Esophagus muscularis mucosa (tissue), 4 donors: ENCODE measurements around the gene SLFN5. TPM values are rescaled to one million over a fixed set of nuclear protein-coding genes. Genes with fewer than 3 reads are reported as not detected.

ENCODE experiments used
- DNase-seq: peaks from one replicate; pipeline ENCODE4 v3.0.0-alpha.2; 2017; ENCODE audit errors: extremely low spot score
- H3K27ac ChIP-seq, 4 donors: fragments of 200-600 bp; sonication (generic); replicated peaks in 1 of 4; 1 replicate in 3 of 4; 2 replicates in 1 of 4; pipeline ENCODE4 v1.5.1; 2016 to 2019; ENCODE audit warnings: mild to moderate bottlenecking in 1 of 4
- H3K27me3 ChIP-seq, 4 donors: fragments of 200-600 bp; sonication (generic); one replicate each; pipeline versions ENCODE4 v1.5.1 to v1.6.0; 2016 to 2019
- H3K36me3 ChIP-seq, 4 donors: fragments of 200-600 bp; sonication (generic); one replicate each; pipeline ENCODE4 v1.5.1; 2016 to 2019
- H3K4me1 ChIP-seq, 4 donors: fragments of 200-600 bp; sonication (generic); one replicate each; pipeline ENCODE4 v1.5.1; 2016 to 2019
- H3K4me3 ChIP-seq, 4 donors: fragments of 200-600 bp; sonication (generic); 1 replicate in 2 of 4; 2 replicates in 2 of 4; pipeline ENCODE4 v1.5.1; 2016 to 2019; ENCODE audit warnings: mild to moderate bottlenecking in 4 of 4, moderate library complexity in 1 of 4
- H3K9me3 ChIP-seq, 4 donors: fragments of 200-600 bp; sonication (generic); 1 replicate in 3 of 4; 2 replicates in 1 of 4; pipeline ENCODE4 v1.5.1; 2016 to 2019
- CTCF ChIP-seq, 3 experiments: fragments of 200-600 bp in 2 of 3; fragments of 450-650 bp in 1 of 3; sonication (generic) in 2 of 3; IDR thresholded peaks; one replicate each; pipeline ENCODE4 v1.5.1; 2017 to 2019; ENCODE audit warnings: antibody characterized with exemption in 3 of 3, mild to moderate bottlenecking in 2 of 3, moderate library complexity in 1 of 3
- EP300 ChIP-seq: sonication (generic); formaldehyde crosslinking; IDR thresholded peaks from one replicate; pipeline ENCODE4 v1.6.1; 2017; ENCODE audit warnings: antibody characterized with exemption
- POLR2A ChIP-seq: fragments of 450-650 bp; IDR thresholded peaks from one replicate; pipeline ENCODE4 v1.6.1; 2017; ENCODE audit warnings: antibody characterized with exemption, moderate library complexity, mild to moderate bottlenecking, low read depth
- POLR2AphosphoS5 ChIP-seq, 2 donors: sonication (generic); formaldehyde crosslinking; IDR thresholded peaks; one replicate each; pipeline ENCODE4 v1.6.1; 2017; ENCODE audit warnings: antibody characterized with exemption in 2 of 2
- WGBS: methylation state at CpG from one replicate; pipeline ENCODE4 v1.1.5; 2018; 5-methylcytosine and 5-hydroxymethylcytosine counted together
- intact Hi-C: fragments of 100-400 bp; cut with DNase I; formaldehyde crosslinking; loops from one replicate; pipeline ENCODE4 v1.15.1; 2023
- total RNA-seq, 4 donors: library from RNA; depleted of rRNA; stranded (reverse); fragments of >200 nt; gene quantifications; one replicate each; pipeline versions ENCODE4 v1.1.0 to v1.2.1, GENCODE V29; 2016

SLFN5 gene
- total RNA-seq, 4 donors from 2014 or later = 17.9 to 33.4 (median 26.9) TPM

- H3K9me3 ChIP-seq = no peaks in the 10 kb centered on the region
- TF ChIP-seq POLR2AphosphoS5 (IDR thresholded peaks at IDR 0.05) (no peak), CTCF (IDR thresholded peaks at IDR 0.05) (no peak), EP300 (no peak), POLR2A (no peak)
- H3K27ac ChIP-seq = no peak overlapping the region
- intact Hi-C loops = no loop called here
- no peaks in the 10 kb centered on the region for H3K36me3 ChIP-seq
- 88% methylated on average over 3 of the region's 3 CpGs for WGBS
- no peak overlapping the region for H3K4me3 ChIP-seq
- H3K4me1 ChIP-seq = no peaks in the 10 kb centered on the region
- peaks cover 0 to 7% (median 0%) of the 10 kb centered on the region in 4 donors for H3K27me3 ChIP-seq
- DNase-seq = no peak
These were observed 7.6 kb upstream of the SLFN5 start for GRCh38 chr17:35235289-35235688.

- Histone ChIP-seq H3K4me3 (no peak overlapping the region), H3K27ac (no peak overlapping the region), H3K9me3 (no peaks in the 10 kb centered on the region), H3K4me1 (no peaks in the 10 kb centered on the region), H3K36me3 (no peaks in the 10 kb centered on the region), H3K27me3 (peaks cover 0 to 7% (median 0%) of the 10 kb centered on the region in 4 donors)
- DNase-seq = no peak
- TF ChIP-seq POLR2A (no peak), CTCF (IDR thresholded peaks at IDR 0.05) (no peak), POLR2AphosphoS5 (IDR thresholded peaks at IDR 0.05) (no peak), EP300 (no peak)
- intact Hi-C loops = no loop called here
- 57% methylated on average over 1 of the region's 2 CpGs for WGBS
These were observed 7.0 kb upstream of the SLFN5 start for GRCh38 chr17:35235917-35236316.

- Histone ChIP-seq H3K36me3 (no peaks in the 10 kb centered on the region), H3K27ac (no peak overlapping the region), H3K4me1 (peaks cover 6% of the 10 kb centered on the region in 4 donors), H3K27me3 (peaks cover 0 to 7% (median 0%) of the 10 kb centered on the region in 4 donors), H3K4me3 (no peak overlapping the region), H3K9me3 (no peaks in the 10 kb centered on the region)
- TF ChIP-seq POLR2AphosphoS5 (IDR thresholded peaks at IDR 0.05) (no peak), POLR2A (no peak), CTCF (IDR thresholded peaks at IDR 0.05) (no peak), EP300 (no peak)
- 66% methylated on average over 5 of the region's 5 CpGs for WGBS
- intact Hi-C loops = no loop called here
- no peak for DNase-seq
These were observed 6.1 kb upstream of the SLFN5 start for GRCh38 chr17:35236821-35237220.

GRCh38 chr17:35238821-35239220, 4.1 kb upstream of the SLFN5 start:
- no peaks in the 10 kb centered on the region for H3K36me3 ChIP-seq
- TF ChIP-seq POLR2A (no peak), CTCF (IDR thresholded peaks at IDR 0.05) (no peak)
- peaks cover 8 to 17% (median 16%) of the 10 kb centered on the region in 4 donors for H3K4me1 ChIP-seq
- no peaks in the 10 kb centered on the region for H3K9me3 ChIP-seq
- no peak for DNase-seq
- WGBS = 76% methylated on average over 2 of the region's 2 CpGs
- no peak overlapping the region for H3K4me3 ChIP-seq
- no peak overlapping the region for H3K27ac ChIP-seq
- intact Hi-C loops = no loop called here
- H3K27me3 ChIP-seq = peaks cover 0 to under 1% (median 0%) of the 10 kb centered on the region in 4 donors

- TF ChIP-seq EP300 (no peak), POLR2A (no peak), POLR2AphosphoS5 (IDR thresholded peaks at IDR 0.05) (no peak), CTCF (IDR thresholded peaks at IDR 0.05) (no peak)
- WGBS = 87% methylated on average over 4 of the region's 4 CpGs
- Histone ChIP-seq H3K9me3 (no peaks in the 10 kb centered on the region), H3K4me1 (peaks cover 12 to 27% (median 26%) of the 10 kb centered on the region in 4 donors), H3K27ac (no peak overlapping the region), H3K36me3 (no peaks in the 10 kb centered on the region), H3K27me3 (no peaks in the 10 kb centered on the region), H3K4me3 (no peak overlapping the region)
- intact Hi-C loops = loop anchor here (5.0 to 10.0 kb wide), 4 partner anchors 72 to 265 kb away; partner anchors contain the start of genes NLE1 and SLFN12
- no peak for DNase-seq
These were observed 3.0 kb upstream of the SLFN5 start for GRCh38 chr17:35239823-35240222.
